GM18505 (cell line): ENCODE measurements around the gene APLN.

Experiments used
- ATAC-seq: cut with Tn5 transposase; IDR thresholded peaks from one replicate; pipeline ENCODE4 v1.9.1; 2021; ENCODE audit not compliant: unreplicated experiment
- POLR2A ChIP-seq: IDR thresholded peaks from 4 replicates; pipeline ENCODE4 v1.6.1; 2011; ENCODE audit warnings: borderline replicate concordance; ENCODE audit not compliant: insufficient read depth, insufficient read length; ENCODE audit errors: extremely low read depth

Gene APLN

DNA sequence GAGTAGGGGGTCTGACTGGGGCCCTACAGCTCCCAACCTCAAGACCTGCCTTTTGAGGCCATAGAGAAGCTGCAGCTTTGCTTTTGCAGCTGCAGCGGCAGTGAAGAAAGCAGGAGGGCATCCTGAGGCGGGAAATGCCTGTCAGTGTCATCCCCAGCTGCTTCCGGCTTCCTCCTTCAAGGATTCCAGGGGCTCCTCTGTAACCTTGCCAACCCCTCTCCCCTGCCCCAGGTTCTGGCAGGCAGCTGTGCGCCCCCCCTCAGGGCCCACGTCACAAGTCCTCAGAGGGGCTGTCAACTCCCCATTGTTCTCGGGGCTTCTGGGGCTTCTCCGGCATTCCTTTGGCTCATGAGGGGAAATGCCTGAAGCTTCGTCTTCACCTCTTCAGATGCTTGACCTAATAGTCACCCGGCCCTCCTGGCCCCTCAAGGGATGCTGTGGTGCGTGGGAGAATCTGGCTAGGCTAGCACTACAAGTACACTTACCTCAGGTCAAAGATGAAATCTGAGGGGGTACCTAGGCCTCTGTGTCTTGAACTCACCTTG is 31.9 kb downstream of the APLN start:
- TF ChIP-seq POLR2A: no peak
- ATAC-seq: no peak

DNA sequence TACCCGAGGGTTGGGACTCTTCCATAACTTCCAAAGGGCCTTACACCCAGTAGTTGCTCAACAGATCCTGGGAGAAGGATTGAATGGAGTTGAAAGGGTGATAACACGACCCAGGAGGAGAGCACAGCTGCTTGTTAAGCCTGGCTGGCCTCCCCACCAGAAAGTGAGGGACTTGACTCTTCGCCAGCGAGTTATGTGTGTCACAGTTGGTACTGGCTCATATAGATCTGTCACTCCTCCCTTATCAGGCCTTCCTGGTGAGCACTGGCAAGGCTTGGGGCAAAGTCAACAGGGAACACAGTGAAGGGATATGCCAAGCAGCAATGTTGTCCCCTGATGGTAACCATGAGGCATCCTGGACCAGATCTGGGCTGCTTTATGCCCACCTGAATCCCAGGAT is 35.8 kb downstream of the APLN start:
- ATAC-seq: no peak
- TF ChIP-seq POLR2A: no peak

DNA sequence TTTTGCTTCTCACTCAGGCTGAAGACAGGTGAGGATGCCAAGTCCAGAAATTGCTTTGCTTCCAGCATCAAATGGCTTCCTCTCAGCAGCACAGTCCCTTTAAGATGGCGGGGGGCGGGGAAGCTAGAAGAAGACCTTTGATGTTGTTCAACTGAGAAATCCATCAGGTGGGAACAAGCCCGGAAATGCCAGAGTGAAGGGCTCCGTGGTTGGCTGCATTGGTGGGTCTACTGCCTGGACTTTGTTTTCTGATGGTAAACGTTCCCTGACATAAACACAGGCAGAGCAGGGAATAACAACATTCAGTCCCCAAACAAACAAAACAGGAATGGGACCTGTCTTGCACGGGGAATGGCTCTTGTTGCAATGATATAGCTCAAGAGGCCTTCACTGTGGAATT is 37.3 kb downstream of the APLN start:
- TF ChIP-seq POLR2A: no peak
- ATAC-seq: no peak

DNA sequence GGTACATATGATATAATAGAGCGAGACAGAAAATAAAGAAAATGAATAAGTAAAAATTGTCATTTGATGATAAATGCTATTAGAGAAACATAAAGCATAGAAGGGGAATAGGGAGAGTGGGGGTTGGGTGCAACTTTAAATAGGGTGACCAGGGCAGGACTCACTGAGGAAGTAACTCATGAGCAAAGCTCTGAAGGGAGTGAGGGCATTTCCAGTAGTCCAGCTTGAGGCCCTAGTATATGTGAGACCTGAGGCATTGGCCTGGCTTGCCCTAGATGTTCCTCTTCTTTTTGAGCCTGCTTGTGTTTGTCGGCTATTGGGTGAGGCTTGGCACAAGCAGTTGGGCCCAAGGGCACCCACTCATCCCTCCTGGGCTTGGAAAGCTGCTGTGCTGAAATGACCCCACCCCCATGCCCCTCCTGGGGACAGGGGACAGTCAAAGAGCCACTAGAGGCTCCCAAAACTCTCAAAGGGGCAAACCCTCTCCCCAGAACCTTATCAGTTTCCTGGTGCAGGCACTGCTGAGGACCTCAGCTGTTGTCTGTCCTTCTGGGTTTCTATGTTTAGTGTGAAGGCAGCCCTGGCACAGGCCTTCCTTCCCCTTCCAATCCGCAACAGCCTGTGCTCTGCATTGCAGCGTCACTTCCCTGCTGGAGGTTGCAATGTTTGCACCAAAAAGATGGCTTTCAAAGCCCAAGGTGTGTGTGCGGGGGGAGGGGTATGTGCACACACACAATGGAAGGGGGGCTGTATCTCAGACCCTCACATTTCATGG is 40.1 kb downstream of the APLN start:
- TF ChIP-seq POLR2A: no peak
- ATAC-seq: no peak

DNA sequence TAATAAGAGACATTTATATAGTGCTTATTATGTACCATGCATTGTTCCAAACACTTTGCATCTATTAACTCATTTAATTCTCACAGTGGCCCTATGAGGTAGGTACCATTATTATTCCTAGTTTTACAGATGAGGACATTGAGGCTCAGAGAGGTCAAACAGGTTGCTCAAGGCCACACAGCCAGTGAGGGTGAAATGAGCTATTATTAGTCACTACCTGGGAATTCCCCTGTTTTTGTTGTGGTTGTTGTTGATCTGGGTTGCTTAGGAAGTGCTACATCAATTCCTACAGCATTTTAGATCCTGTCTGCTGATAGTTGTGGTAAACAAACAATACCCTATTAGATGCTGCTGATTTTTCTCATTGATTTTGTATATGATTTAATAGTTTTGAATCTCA is 41.2 kb downstream of the APLN start:
- no peak for TF ChIP-seq POLR2A
- ATAC-seq: no peak

DNA sequence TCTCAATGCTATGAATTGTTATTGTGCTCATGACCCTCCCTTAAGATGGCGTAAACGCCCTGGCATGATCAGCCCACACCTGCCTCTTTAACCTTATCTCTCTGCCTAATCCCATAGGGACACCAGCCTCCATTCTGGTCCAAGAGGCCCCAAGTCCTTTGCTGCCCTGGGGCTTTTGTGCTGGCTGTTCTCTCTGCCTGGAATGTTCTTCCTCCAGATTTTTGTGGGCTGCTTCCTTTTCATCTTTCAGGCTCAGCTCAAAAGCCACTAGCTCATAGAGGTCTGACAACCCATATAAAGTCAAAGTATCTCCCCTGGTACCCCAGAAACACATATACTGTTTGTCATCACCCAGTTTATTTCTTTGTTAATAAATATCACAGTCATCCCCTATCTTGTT is 42.4 kb downstream of the APLN start:
- no peak for TF ChIP-seq POLR2A
- ATAC-seq: no peak

DNA sequence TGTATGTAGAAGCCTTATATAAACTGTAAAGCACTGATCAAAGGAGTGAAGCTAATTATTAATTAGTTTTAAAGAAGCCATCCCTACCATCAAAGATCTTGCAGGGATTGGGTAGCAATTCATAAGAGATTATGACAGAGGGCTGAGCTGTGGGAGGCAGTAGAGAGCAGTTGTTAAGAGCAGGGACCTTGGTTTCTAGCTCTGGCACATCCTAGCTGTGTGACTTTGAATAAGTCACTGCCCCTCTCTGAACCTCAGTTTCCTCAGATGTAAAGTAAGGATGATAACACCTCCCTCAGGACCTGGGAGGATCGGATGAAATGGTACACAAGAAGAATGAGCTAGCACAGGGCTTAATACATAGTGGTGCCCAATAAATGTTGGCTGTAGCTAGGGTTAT is 45.4 kb downstream of the APLN start:
- TF ChIP-seq POLR2A: no peak
- no peak for ATAC-seq

DNA sequence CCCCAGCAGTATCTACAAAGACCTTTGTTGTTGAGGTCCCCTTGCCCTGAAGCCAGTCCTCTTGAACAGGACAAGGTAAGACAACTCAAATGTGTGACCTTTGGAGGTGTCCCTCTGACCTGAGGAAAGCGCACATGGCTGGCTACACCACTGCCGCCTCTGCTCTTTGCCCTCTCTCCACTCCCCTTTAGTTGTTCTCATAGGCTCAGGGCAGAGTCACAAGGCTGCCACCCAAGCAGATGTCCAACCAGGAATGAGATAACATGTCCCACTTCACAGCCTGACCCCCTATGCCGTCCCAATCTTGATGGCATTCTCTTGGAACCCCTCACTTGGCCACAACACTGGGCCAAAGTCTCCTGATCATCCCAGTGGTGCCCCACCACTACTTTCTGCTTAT is 46.3 kb downstream of the APLN start:
- ATAC-seq: no peak
- TF ChIP-seq POLR2A: no peak

DNA sequence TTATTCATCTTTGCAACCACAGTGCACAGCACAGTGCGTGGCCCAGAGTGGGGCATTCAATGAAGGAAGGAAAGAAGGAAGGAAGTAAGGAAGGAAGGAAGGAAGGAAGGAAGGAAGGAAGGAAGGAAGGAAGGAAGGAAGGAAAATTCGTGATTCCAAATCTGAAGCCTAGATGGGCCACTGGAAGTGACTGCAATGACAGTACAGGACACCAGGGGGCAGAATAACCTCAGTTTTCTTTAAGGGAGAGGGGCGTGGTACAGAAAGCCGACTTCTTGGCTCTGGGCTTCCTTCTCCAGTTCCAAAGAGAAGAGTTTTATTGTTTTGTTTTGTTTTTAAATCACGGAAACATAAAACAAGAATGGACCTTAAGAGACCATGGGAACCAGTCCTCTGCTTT is 47.8 kb downstream of the APLN start:
- no peak for ATAC-seq
- TF ChIP-seq POLR2A: no peak

DNA sequence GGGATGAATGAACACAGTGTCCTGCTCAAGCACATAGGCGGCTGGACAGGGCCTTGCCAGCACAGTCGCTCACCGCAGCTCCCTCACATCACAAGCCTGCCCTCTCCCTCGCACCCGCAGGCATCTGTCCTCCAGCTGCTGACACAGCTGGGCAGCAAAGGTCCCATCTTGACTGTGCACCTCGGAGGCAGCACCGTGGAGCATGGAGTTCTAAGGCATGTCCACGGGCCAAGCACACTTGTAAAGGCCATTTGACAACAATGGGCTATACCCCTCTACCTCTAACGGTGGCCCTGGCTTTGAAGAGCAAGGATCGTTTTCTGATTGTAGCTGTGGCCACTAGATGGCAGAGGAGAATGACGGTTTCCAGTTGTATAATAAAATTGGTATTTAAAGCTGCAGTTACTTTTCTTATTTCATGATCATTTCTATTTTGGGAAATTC is 53.8 kb downstream of the APLN start:
- TF ChIP-seq POLR2A: no peak
- ATAC-seq: no peak

DNA sequence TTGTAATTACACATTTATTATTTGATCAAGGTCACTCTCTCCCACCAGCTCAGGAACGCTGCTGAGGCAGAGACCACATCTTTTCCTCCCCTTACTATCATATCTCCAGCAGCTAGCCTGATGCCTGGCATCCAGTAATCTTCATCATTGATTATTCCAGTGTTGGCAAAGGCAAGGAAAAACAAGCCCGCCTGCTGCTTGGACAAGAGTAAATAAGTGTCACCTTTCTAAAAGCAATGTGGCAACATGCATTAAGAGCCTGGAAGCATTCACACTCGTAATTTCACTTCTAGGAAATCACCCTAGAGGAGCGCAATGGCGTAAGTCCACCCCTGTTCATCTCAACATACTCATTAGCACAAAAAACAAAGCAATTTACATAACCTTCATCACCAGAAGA is 54.8 kb downstream of the APLN start:
- no peak for TF ChIP-seq POLR2A
- ATAC-seq: no peak

DNA sequence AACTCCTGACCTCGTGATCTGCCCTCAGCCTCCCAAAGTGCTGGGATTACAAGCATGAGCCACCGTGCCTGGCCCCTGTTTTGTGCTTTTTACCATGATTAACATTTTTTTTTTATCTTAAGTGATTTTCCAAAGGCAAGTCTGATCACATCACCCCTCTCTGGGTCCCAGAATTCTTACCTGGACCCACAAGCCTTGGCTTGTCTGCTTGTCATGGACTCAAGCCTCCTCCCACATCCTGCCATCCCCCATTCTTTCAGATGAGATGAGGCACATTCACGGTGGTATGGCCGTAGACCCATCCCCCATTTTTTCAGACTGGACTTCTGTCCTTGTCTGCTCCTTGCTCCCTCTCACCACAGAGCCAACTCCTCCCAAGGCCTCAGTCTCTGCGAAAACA is 55.3 kb downstream of the APLN start:
- ATAC-seq: no peak

DNA sequence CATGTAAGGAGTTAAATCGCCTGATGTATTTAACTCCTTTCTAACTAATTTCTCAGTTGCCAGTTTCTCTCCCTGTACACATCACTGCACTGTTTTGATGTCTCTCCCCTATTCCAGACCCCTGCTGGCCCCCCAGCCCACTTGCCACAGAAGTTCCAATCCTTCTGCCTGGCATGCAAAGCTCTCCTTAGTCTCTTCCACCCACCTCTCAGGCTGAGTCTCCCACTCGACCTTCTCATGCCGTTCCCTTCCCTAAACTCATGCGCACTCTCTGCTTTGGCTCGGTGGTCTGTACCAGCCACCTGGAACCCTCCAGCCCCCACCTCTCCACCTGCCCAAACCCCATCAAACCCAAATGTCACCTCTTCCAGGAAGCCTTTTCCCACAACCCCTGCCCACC is 56.9 kb downstream of the APLN start:
- TF ChIP-seq POLR2A: no peak
- ATAC-seq: no peak

More for the DNA sequence above, 55.3 kb downstream of the APLN start:
- no peak for TF ChIP-seq POLR2A

DNA sequence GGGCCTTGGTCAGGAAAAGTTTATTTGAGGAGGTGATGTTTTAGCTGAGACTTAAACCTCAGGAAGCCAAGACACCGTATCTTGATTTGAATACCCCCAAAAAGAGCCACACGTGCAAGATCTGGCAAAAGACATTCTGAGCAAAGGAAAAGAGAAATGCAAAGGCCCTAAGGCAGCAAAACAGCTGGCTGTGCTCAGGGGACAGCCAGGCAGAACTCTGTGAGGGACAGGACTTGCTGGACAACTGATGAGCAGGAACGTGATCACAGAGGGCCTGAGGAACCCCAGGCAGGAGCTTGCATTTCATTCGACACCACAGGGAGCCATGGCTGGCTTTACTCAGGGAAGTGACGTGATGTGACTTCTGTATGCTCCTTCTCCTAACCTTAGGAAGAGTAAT is 58.7 kb downstream of the APLN start:
- TF ChIP-seq POLR2A: no peak
- no peak for ATAC-seq
